ENCODE measurements around the gene PTPRJ.
"Not testable (repeated sequence)": the region's sequence is repeated elsewhere in the genome, so short reads cannot be mapped to it uniquely, and the experiment has no call there.

Gene PTPRJ

GRCh38 chr11:47980088-47980906 lies at the start of gene PTPRJ:
PTPRJ (plus strand) TSS chr11:47980559; CDS start chr11:47980913, 354 bp downstream.
- DNase-seq, result peak; percentile 87

GRCh38 chr11:47932544-47932943 lies 47.8 kb upstream of the PTPRJ start:
- DNase-seq, result no peak

GRCh38 chr11:47933797-47934196 lies 46.6 kb upstream of the PTPRJ start:
- DNase-seq, result not testable (repeated sequence)

GRCh38 chr11:47938791-47939560 lies 41.4 kb upstream of the PTPRJ start:
- DNase-seq, result no peak

- no peak for DNase-seq
These were observed 39.3 kb upstream of the PTPRJ start for GRCh38 chr11:47940904-47941649.

GRCh38 chr11:47941907-47942558 lies 38.3 kb upstream of the PTPRJ start:
- DNase-seq, result no peak

GRCh38 chr11:47943721-47944586 lies 36.4 kb upstream of the PTPRJ start:
- no peak for DNase-seq

- DNase-seq, result no peak
These were observed 35.7 kb upstream of the PTPRJ start for GRCh38 chr11:47944632-47945031.

- peak; percentile 89 for DNase-seq
These were observed 33.4 kb upstream of the PTPRJ start for GRCh38 chr11:47946682-47947559.

GRCh38 chr11:47948137-47948536 lies 32.2 kb upstream of the PTPRJ start:
- peak; percentile 67 for DNase-seq

- DNase-seq, result not testable (repeated sequence)
These were observed 31.2 kb upstream of the PTPRJ start for GRCh38 chr11:47949001-47949675.

- DNase-seq, result no peak
These were observed 30.0 kb upstream of the PTPRJ start for GRCh38 chr11:47950396-47950795.

- not testable (repeated sequence) for DNase-seq
These were observed 28.9 kb upstream of the PTPRJ start for GRCh38 chr11:47951504-47951903.

GRCh38 chr11:47955061-47955755 lies 25.2 kb upstream of the PTPRJ start:
- no peak for DNase-seq

GRCh38 chr11:47960015-47960414 lies 20.3 kb upstream of the PTPRJ start:
- no peak for DNase-seq

GRCh38 chr11:47961383-47961782 lies 19.0 kb upstream of the PTPRJ start:
- DNase-seq, result no peak

- DNase-seq, result no peak
These were observed 15.8 kb upstream of the PTPRJ start for GRCh38 chr11:47964546-47964945.

GRCh38 chr11:47967577-47968525 lies 12.5 kb upstream of the PTPRJ start:
- peak; percentile 64 for DNase-seq
